OCI-LY7 (cell line): ENCODE measurements around the gene PLAA. TPM values are rescaled to one million over a fixed set of nuclear protein-coding genes. Genes with fewer than 3 reads are reported as not detected.
"Not testable (repeated sequence)": the region's sequence is repeated elsewhere in the genome, so short reads cannot be mapped to it uniquely, and the experiment has no call there.

Source experiments
- BruUV-seq: library from RNA; stranded (reverse); fragments of 400-500 nt; replicated peaks from 2 replicates; lab custom pipeline; 2021; lab: Mats Ljungman, UMichigan
- CTCF ChIA-PET: fragments of 300-600 bp; sonication (Branson Sonifier 250); formaldehyde crosslinking; loops from one replicate; lab custom pipeline; 2022; ENCODE audit warnings: antibody characterized with exemption; ENCODE audit not compliant: unreplicated experiment; lab: Charles Lee
- POLR2A ChIA-PET: fragments of 300-600 bp; sonication (Branson Sonifier 250); formaldehyde crosslinking; loops from one replicate; lab custom pipeline; 2022; ENCODE audit warnings: antibody characterized with exemption; lab: Charles Lee
- DNase-seq: peaks from one replicate; pipeline ENCODE4 v3.0.0-alpha.2; 2015; ENCODE audit warnings: low spot score
- H2AFZ ChIP-seq: fragments of 200-600 bp; sonication (generic), shearing (Covaris generic); 2 replicates; pipeline ENCODE4 v1.6.1; 2014; ENCODE audit warnings: mild to moderate bottlenecking, antibody characterized with exemption, low read length, moderate library complexity
- H3K27ac ChIP-seq: fragments of 200-600 bp; sonication (generic); 2 replicates; pipeline ENCODE4 v1.5.1; 2014; ENCODE audit warnings: mixed run types, low read depth, mild to moderate bottlenecking, moderate library complexity, low read length, inconsistent platforms; ENCODE audit not compliant: poor library complexity, severe bottlenecking
- H3K36me3 ChIP-seq: fragments of 200-600 bp; sonication (generic); 2 replicates; pipeline ENCODE4 v1.6.1; 2014; ENCODE audit warnings: mild to moderate bottlenecking, antibody characterized with exemption, low read length, moderate library complexity, mixed read lengths; ENCODE audit not compliant: insufficient read depth
- H3K4me1 ChIP-seq: fragments of 200-600 bp; sonication (generic); 2 replicates; pipeline ENCODE4 v1.5.1; 2014; ENCODE audit warnings: mild to moderate bottlenecking, low read length; ENCODE audit not compliant: insufficient read depth, poor library complexity, severe bottlenecking
- H3K4me2 ChIP-seq: fragments of 200-600 bp; sonication (generic); 2 replicates; pipeline ENCODE4 v1.6.1; 2014; ENCODE audit warnings: mild to moderate bottlenecking, low read length
- H3K4me3 ChIP-seq: fragments of 200-600 bp; sonication (generic); 2 replicates; pipeline ENCODE4 v1.5.1; 2014; ENCODE audit warnings: mild to moderate bottlenecking, low read depth, low read length; ENCODE audit not compliant: poor library complexity, severe bottlenecking
- H3K79me2 ChIP-seq: fragments of 200-600 bp; sonication (generic); 2 replicates; pipeline ENCODE4 v1.6.1; 2016; ENCODE audit warnings: low read depth, mild to moderate bottlenecking, low read length, moderate library complexity, mixed read lengths; ENCODE audit not compliant: insufficient read depth
- H3K9me2 ChIP-seq: fragments of 200-600 bp; sonication (generic); 2 replicates; pipeline ENCODE4 v1.6.1; 2016; ENCODE audit warnings: mild to moderate bottlenecking, low read length, mixed read lengths; ENCODE audit not compliant: insufficient read depth
- H3K9me3 ChIP-seq: fragments of 200-600 bp; sonication (generic); 2 replicates; pipeline ENCODE4 v1.6.1; 2014; ENCODE audit warnings: mild to moderate bottlenecking, mixed run types, low read length, mixed read lengths
- H4K20me1 ChIP-seq: fragments of 200-600 bp; sonication (generic); 2 replicates; pipeline ENCODE4 v1.6.1; 2014; ENCODE audit warnings: mild to moderate bottlenecking, antibody characterized with exemption, low read length, moderate library complexity, mixed read lengths; ENCODE audit not compliant: insufficient read depth
- CTCF ChIP-seq: fragments of 200-600 bp; sonication (generic); conservative IDR thresholded peaks from 2 replicates; pipeline ENCODE4 v1.5.1; 2014; ENCODE audit warnings: mild to moderate bottlenecking, antibody characterized with exemption, low read length, moderate library complexity, mixed read lengths
- EZH2phosphoT487 ChIP-seq: fragments of 200-600 bp; sonication (generic); IDR thresholded peaks from 2 replicates; pipeline ENCODE4 v1.6.1; 2018; ENCODE audit warnings: low read depth, borderline replicate concordance, mild to moderate bottlenecking, mixed run types, antibody characterized with exemption, low read length, moderate library complexity, mixed read lengths
- intact Hi-C: fragments of 100-400 bp; cut with micrococcal nuclease; formaldehyde crosslinking; loops from one replicate; pipeline ENCODE4 v1.10.0; 2022; ENCODE audit not compliant: unreplicated experiment
- total RNA-seq, 2 experiments: library from RNA; depleted of rRNA in 1 of 2; stranded (reverse); fragments of >200 nt in 1 of 2; shearing (Covaris generic) in 1 of 2; gene quantifications; 2 replicates each; pipeline ENCODE4 v1.2.3, GENCODE V29; 2014 to 2022

Gene PLAA
- total RNA-seq, 2 experiments from 2014 or later, result 18.1 to 31.8 TPM

- ChIA-PET CTCF (no interaction called here), POLR2A (interaction anchor here (0.9 kb wide), 1 partner anchor 14 kb away, joined by 3 read pairs; no protein-coding TSS in a partner anchor)
- peaks cover 10% of the 10 kb centered on the region for H3K9me3 ChIP-seq
- TF ChIP-seq CTCF (no peak), EZH2phosphoT487 (no peak)
- H3K27ac ChIP-seq, result no peak overlapping the region
- peak overlapping the region; percentile 22 for H3K4me3 ChIP-seq
- peaks cover 10% of the 10 kb centered on the region for H4K20me1 ChIP-seq
- H3K4me1 ChIP-seq, result peaks cover 29% of the 10 kb centered on the region
- no peaks in the 10 kb centered on the region for H3K9me2 ChIP-seq
- H2AFZ ChIP-seq, result no peak overlapping the region
- H3K4me2 ChIP-seq, result peak overlapping the region; percentile 94; the same call in 1 of the 2 replicates
- intact Hi-C loops, result no loop called here
- H3K36me3 ChIP-seq, result peaks cover 65% of the 10 kb centered on the region
- no peak for DNase-seq
- H3K79me2 ChIP-seq, result peaks cover 86% of the 10 kb centered on the region
- BruUV-seq, result no TSS peak
Observed at GRCh38 chr9:26888271-26888670, 58.8 kb downstream of the PLAA start.

GRCh38 chr9:26882154-26882553, 64.9 kb downstream of the PLAA start:
- DNase-seq, result peak; percentile 8
- H3K9me2 ChIP-seq, result no peaks in the 10 kb centered on the region
- H4K20me1 ChIP-seq, result no peaks in the 10 kb centered on the region
- H3K4me1 ChIP-seq, result no peaks in the 10 kb centered on the region
- peaks cover 99% of the 10 kb centered on the region for H3K36me3 ChIP-seq
- no peak overlapping the region for H3K27ac ChIP-seq
- peaks cover 36% of the 10 kb centered on the region for H3K79me2 ChIP-seq
- ChIA-PET CTCF (no interaction called here), POLR2A (interaction anchor here (1.0 to 1.2 kb wide), 2 partner anchors 10 to 12 kb away, joined by 3 read pairs; no protein-coding TSS in a partner anchor)
- H3K4me2 ChIP-seq, result no peak overlapping the region
- peaks cover 34% of the 10 kb centered on the region for H3K9me3 ChIP-seq
- no peak for TF ChIP-seq EZH2phosphoT487
- TF ChIP-seq CTCF, result no peak
- intact Hi-C loops, result no loop called here
- no peak overlapping the region for H3K4me3 ChIP-seq
- no peak overlapping the region for H2AFZ ChIP-seq
- BruUV-seq, result no TSS peak

GRCh38 chr9:26880262-26880661, 66.8 kb downstream of the PLAA start:
- H3K9me2 ChIP-seq, result no peaks in the 10 kb centered on the region
- no TSS peak for BruUV-seq
- TF ChIP-seq EZH2phosphoT487, result no peak
- no peak for TF ChIP-seq CTCF
- POLR2A ChIA-PET, result interaction anchor here (0.5 to 0.7 kb wide), 2 partner anchors 10 to 18 kb away, joined by 3 read pairs; no protein-coding TSS in a partner anchor
- no peak overlapping the region for H3K4me3 ChIP-seq
- peaks cover 25% of the 10 kb centered on the region for H3K9me3 ChIP-seq
- peaks cover 97% of the 10 kb centered on the region for H3K36me3 ChIP-seq
- DNase-seq, result no peak
- peaks cover 17% of the 10 kb centered on the region; the same call in 1 of the 2 replicates for H3K79me2 ChIP-seq
- H3K27ac ChIP-seq, result no peak overlapping the region
- no peak overlapping the region for H2AFZ ChIP-seq
- no peak overlapping the region for H3K4me2 ChIP-seq
- intact Hi-C loops, result no loop called here
- H3K4me1 ChIP-seq, result no peaks in the 10 kb centered on the region
- H4K20me1 ChIP-seq, result no peaks in the 10 kb centered on the region
- CTCF ChIA-PET, result no interaction called here

GRCh38 chr9:26875155-26875554, 71.9 kb downstream of the PLAA start:
- H3K4me2 ChIP-seq, DNase-seq, H3K27ac ChIP-seq, H2AFZ ChIP-seq, H3K9me3 ChIP-seq, CTCF ChIA-PET, H3K9me2 ChIP-seq, H3K79me2 ChIP-seq, H3K4me1 ChIP-seq, intact Hi-C loops, H4K20me1 ChIP-seq, H3K4me3 ChIP-seq, BruUV-seq: not testable (repeated sequence)
- POLR2A ChIA-PET, result interaction anchor here (0.6 to 1.0 kb wide), 4 partner anchors 17 to 41 kb away, joined by 3 to 11 read pairs (median 5); partner anchors contain the start of gene CAAP1
- peaks cover 67% of the 10 kb centered on the region for H3K36me3 ChIP-seq
